Activated B cell treated with CpG ODN at 0.5 μM for 24 hours (primary cell): ENCODE measurements around the gene PPM1J. TPM values are rescaled to one million over a fixed set of nuclear protein-coding genes. Genes with fewer than 3 reads are reported as not detected.

Source experiments
- ATAC-seq: fragments of 200-7000 bp; cut with Tn5 transposase; one replicate; pipeline ENCODE4 v1.10.0; 2021; ENCODE audit warnings: low read depth, mild to moderate bottlenecking, moderate library complexity
- CTCF ChIA-PET: fragments of 350-600 bp; sonication (Branson Sonifier 250); formaldehyde crosslinking; loops from one replicate; lab custom pipeline; 2021; ENCODE audit warnings: antibody characterized with exemption; lab: Charles Lee
- POLR2A ChIA-PET: fragments of 350-600 bp; sonication (Branson Sonifier 250); formaldehyde crosslinking; loops from one replicate; lab custom pipeline; 2021; ENCODE audit warnings: antibody characterized with exemption; lab: Charles Lee
- DNase-seq: peaks from one replicate; pipeline ENCODE4 v3.0.0; 2022
- H3K27ac Mint-ChIP-seq: one replicate; pipeline ENCODE4 v1.8.0; 2020; ENCODE audit warnings: mixed read lengths
- H3K27me3 Mint-ChIP-seq: one replicate; pipeline ENCODE4 v1.8.0; 2021; ENCODE audit warnings: mixed read lengths
- H3K36me3 Mint-ChIP-seq: one replicate; pipeline ENCODE4 v1.8.0; 2021; ENCODE audit warnings: low read depth, mixed read lengths
- H3K4me1 Mint-ChIP-seq: one replicate; pipeline ENCODE4 v1.8.0; 2021; ENCODE audit warnings: mixed read lengths
- H3K4me3 Mint-ChIP-seq: one replicate; pipeline ENCODE4 v1.8.0; 2020; ENCODE audit warnings: mild to moderate bottlenecking, mixed read lengths
- H3K9me3 Mint-ChIP-seq: one replicate; pipeline ENCODE4 v1.8.0; 2020; ENCODE audit warnings: mixed read lengths
- intact Hi-C: fragments of 100-400 bp; cut with micrococcal nuclease; formaldehyde crosslinking; loops from one replicate; pipeline ENCODE4 v1.15.1; 2024
- total RNA-seq: library from RNA; stranded (reverse); gene quantifications from 2 replicates; pipeline ENCODE4 v1.2.3, GENCODE V29; 2022
- TF ChIP-seq, protein P1 (sequence below): fragments of 200-600 bp; IDR thresholded peaks from one replicate; pipeline ENCODE4 v1.8.0; 2022; ENCODE audit warnings: antibody characterized with exemption, mild to moderate bottlenecking

The PPM1J gene
- total RNA-seq, 1 donor from 2014 or later = 0.75 TPM

DNA sequence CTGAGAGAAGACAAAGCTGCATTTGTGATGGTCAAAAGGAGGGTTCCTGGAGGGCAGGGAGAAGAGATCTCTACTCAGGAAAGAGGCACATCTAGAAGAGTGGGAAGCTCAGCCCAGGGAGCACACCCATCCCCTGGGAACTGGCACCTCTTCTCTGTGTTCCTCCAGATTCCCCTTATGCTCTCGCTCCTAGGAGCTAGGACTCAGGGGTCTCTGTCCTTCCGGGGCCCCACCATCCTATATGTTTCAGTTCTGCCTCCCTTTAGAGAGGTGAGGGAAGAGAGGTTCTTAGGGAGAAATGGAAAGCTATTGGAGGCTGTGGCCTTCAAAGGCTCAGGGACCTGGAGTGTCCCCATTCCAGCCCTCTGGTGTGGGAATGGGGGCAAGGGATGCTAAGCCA, 4.6 kb upstream of the PPM1J start:
- CTCF ChIA-PET = interaction anchor here (1.0 to 6.5 kb wide), 5 partner anchors 13 to 353 kb away, joined by 4 to 59 read pairs (median 9); partner anchors contain the start of genes LRIG2 and RHOC
- Mint-ChIP-seq H3K36me3 (no peaks in the 10 kb centered on the region), H3K27ac (no peak overlapping the region), H3K4me1 (peaks cover 30% of the 10 kb centered on the region), H3K27me3 (peaks cover 29% of the 10 kb centered on the region), H3K4me3 (no peak overlapping the region), H3K9me3 (no peaks in the 10 kb centered on the region)
- no peak for DNase-seq
- POLR2A ChIA-PET = no interaction called here
- ATAC-seq = no peak
- intact Hi-C loops = loop anchor here (5.0 to 10.0 kb wide), 4 partner anchors 673 to 1563 kb away; partner anchors contain the start of genes HIPK1, MAGI3 and RSBN1
- TF ChIP-seq, protein P1, sequence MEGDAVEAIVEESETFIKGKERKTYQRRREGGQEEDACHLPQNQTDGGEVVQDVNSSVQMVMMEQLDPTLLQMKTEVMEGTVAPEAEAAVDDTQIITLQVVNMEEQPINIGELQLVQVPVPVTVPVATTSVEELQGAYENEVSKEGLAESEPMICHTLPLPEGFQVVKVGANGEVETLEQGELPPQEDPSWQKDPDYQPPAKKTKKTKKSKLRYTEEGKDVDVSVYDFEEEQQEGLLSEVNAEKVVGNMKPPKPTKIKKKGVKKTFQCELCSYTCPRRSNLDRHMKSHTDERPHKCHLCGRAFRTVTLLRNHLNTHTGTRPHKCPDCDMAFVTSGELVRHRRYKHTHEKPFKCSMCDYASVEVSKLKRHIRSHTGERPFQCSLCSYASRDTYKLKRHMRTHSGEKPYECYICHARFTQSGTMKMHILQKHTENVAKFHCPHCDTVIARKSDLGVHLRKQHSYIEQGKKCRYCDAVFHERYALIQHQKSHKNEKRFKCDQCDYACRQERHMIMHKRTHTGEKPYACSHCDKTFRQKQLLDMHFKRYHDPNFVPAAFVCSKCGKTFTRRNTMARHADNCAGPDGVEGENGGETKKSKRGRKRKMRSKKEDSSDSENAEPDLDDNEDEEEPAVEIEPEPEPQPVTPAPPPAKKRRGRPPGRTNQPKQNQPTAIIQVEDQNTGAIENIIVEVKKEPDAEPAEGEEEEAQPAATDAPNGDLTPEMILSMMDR = no peak

DNA sequence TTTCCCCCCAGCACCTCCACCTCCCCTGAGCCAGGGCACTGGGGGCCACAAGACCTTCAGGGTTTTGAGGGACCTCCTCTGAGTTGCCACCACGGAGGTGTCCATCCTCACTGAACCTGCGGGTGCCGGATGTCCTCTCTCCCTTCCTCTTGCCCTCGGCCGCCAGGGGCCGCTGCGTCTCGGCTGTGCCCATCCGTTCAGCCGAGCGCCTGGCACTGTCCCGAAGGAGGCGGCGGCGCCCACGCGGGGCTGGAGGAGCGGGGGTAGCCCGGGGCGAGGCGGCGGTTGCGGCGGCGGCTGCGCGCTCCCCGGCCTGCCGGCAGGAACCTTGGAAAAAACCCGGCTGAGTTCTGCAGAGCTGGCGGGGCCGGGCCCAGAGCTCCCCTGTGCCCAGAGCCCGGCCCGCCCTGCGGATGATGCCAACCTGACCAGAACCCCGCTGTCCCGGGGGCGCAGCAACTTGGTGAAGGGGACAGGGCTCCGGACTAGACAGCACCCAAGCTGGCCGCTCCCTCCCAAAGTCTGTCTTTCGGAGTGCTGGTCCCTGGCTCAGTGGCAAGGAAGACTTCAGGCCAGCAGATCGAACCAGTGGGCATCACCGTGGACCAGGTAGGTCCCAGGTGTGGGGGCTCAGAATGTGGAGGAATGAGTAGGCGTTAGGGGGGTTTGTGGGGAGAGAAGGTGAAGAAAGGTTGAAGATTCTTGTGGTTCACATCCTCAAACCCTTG, 3.7 kb upstream of the PPM1J start:
- DNase-seq (peak; percentile 70), ATAC-seq (peak; percentile 12)
- no peak overlapping the region for H3K27ac Mint-ChIP-seq
- H3K4me3 Mint-ChIP-seq = peak overlapping the region; percentile 64
- H3K27me3 Mint-ChIP-seq = peaks cover 24% of the 10 kb centered on the region
- peaks cover 38% of the 10 kb centered on the region for H3K4me1 Mint-ChIP-seq
- TF ChIP-seq, protein P1 = peak; percentile 73
- H3K36me3 Mint-ChIP-seq = no peaks in the 10 kb centered on the region
- no peaks in the 10 kb centered on the region for H3K9me3 Mint-ChIP-seq
- ChIA-PET POLR2A (interaction anchor here (1.0 kb wide), 1 partner anchor 354 kb away, joined by 3 read pairs; the partner anchor contains the start of gene LRIG2), CTCF (interaction anchor here (0.7 to 6.5 kb wide), 8 partner anchors 11 to 1184 kb away, joined by 3 to 59 read pairs (median 4); partner anchors contain the start of gene LRIG2)
- intact Hi-C loops = loop anchor here (5.0 to 10.0 kb wide), 4 partner anchors 673 to 1563 kb away; partner anchors contain the start of genes HIPK1, MAGI3 and RSBN1

DNA sequence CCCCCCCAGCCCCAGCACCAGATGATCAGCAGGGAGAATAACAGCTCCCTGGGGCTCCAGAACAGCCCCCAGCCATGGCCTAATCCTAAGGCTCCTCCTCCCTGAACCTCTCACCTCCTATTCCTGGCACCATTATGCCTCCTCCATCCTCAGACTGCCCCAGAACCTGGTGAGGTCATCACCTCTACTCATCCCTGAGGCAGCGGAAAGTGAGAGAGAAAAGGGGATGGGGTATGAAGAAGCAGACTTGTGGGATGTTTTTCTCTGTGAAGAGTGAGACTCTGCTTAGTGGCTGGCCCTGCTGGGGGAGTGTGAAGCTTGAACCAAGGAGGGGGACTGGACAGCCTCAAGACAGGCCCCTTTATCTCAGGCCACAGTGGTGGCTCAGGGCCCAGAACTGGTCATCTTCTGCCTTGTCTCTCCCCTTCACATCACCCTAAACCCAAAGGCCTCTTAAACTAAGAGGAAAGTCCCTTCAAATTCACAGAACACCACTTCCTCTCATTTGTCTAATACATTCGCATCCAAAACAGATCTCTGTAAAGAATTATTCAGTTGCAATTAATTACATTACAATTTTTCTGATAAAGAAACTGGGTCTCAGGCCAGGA, 2.2 kb upstream of the PPM1J start:
- ATAC-seq = no peak
- H3K9me3 Mint-ChIP-seq = no peaks in the 10 kb centered on the region
- no peaks in the 10 kb centered on the region for H3K36me3 Mint-ChIP-seq
- CTCF ChIA-PET = interaction anchor here (0.7 to 6.5 kb wide), 14 partner anchors 9 to 968 kb away, joined by 3 to 59 read pairs (median 6); partner anchors contain the start of genes LRIG2, MOV10 and SLC16A1
- POLR2A ChIA-PET = no interaction called here
- H3K27ac Mint-ChIP-seq = no peak overlapping the region
- TF ChIP-seq, protein P1 = no peak
- no peak overlapping the region for H3K4me3 Mint-ChIP-seq
- intact Hi-C loops = loop anchor here (2.0 to 10.0 kb wide), 5 partner anchors 355 to 1565 kb away; partner anchors contain the start of genes HIPK1, LRIG2, MAGI3 and RSBN1
- H3K27me3 Mint-ChIP-seq = peaks cover 13% of the 10 kb centered on the region
- peaks cover 37% of the 10 kb centered on the region for H3K4me1 Mint-ChIP-seq
- DNase-seq = no peak

DNA sequence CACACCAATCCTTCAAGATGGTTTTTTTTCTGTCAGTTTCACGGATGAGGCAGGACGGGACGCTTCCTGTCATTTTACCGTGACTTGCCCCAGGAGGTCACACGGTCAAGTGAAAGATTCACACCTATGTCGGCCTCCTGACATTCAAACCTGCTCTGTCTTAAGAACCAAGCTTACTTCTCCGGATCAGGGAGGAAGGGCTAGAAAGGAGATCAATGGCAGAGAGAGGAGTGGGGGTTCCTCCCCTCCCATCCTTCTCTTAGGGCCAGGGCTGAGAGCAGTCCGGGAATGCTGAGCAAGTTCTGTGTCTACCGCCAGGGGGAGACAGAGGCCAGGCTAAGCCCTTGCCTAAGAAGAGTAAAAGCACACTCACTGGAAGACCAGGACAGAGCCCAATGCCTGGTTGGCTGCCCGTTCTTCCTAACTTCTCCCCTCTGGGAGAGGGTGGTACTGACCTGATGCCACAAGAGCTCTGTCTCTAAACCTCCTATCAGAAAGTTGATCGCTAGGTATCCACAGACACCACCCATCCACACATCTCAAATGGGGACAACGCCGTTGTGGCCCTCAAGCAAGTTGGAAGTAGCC, 1.1 kb upstream of the PPM1J start:
- H3K27ac Mint-ChIP-seq = peak overlapping the region; percentile 50
- POLR2A ChIA-PET = interaction anchor here (0.6 to 3.6 kb wide), 4 partner anchors 42 to 357 kb away, joined by 4 to 31 read pairs (median 21); partner anchors contain the start of genes CAPZA1, LRIG2, MOV10 and ST7L
- intact Hi-C loops = loop anchor here (1.0 to 10.0 kb wide), 12 partner anchors 88 to 1566 kb away; partner anchors contain the start of genes HIPK1, LRIG2, MAGI3 and PHTF1
- peaks cover 37% of the 10 kb centered on the region for H3K4me1 Mint-ChIP-seq
- TF ChIP-seq, protein P1 = peak; percentile 52
- CTCF ChIA-PET = interaction anchor here (0.7 to 6.5 kb wide), 21 partner anchors 8 to 992 kb away, joined by 3 to 59 read pairs (median 5); partner anchors contain the start of genes LRIG2, MOV10, SLC16A1 and ST7L
- H3K4me3 Mint-ChIP-seq = peak overlapping the region; percentile 84
- no peaks in the 10 kb centered on the region for H3K9me3 Mint-ChIP-seq
- DNase-seq (peak; percentile 65), ATAC-seq (peak; percentile 14)
- peaks cover 5% of the 10 kb centered on the region for H3K27me3 Mint-ChIP-seq
- no peaks in the 10 kb centered on the region for H3K36me3 Mint-ChIP-seq
